HG03064 (cell line): Measurements from ENCODE around the gene DLK1.

Experiments
- ATAC-seq: cut with Tn5 transposase; IDR thresholded peaks from one replicate; pipeline ENCODE4 v1.9.1; 2021; ENCODE audit warnings: low read depth; ENCODE audit not compliant: unreplicated experiment

Gene DLK1

GRCh38 chr14:100731846-100732765, 5.4 kb downstream of the DLK1 start:
- ATAC-seq, result no peak

- ATAC-seq, result no peak
These were observed 6.0 kb downstream of the DLK1 start for GRCh38 chr14:100732766-100733100.

- ATAC-seq, result no peak
These were observed 6.6 kb downstream of the DLK1 start for GRCh38 chr14:100733152-100733850.

GRCh38 chr14:100734031-100734990, 7.6 kb downstream of the DLK1 start:
- ATAC-seq, result no peak

- ATAC-seq, result no peak
These were observed 8.6 kb downstream of the DLK1 start for GRCh38 chr14:100735271-100735670.

GRCh38 chr14:100736269-100737180, 9.8 kb downstream of the DLK1 start:
- ATAC-seq, result no peak

DNA sequence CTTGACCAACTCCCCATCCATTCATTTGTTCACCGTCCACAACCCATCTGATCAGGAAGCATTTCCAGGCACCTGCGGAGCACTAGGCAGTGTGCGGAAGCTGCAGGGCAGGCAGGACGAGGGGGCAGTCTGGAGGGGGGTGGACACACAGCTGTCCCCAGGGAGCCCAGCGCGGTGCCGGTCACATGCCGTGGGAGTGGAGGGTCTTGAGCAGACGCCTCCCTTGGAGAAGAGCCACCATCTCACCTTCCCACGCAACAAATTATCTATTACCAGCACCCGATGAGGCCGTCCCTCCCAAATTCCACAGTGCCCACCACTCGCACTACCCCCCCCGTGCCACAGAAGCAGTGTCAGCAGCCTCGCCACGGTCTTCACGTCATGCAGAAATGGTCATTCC, 10.8 kb downstream of the DLK1 start:
- no peak for ATAC-seq

- no peak for ATAC-seq
These were observed 11.6 kb downstream of the DLK1 start for GRCh38 chr14:100738269-100738691.

GRCh38 chr14:100738704-100739131, 12.0 kb downstream of the DLK1 start:
- ATAC-seq, result no peak

- ATAC-seq, result no peak
These were observed 12.6 kb downstream of the DLK1 start for GRCh38 chr14:100739306-100739705.

GRCh38 chr14:100740196-100740825, 13.6 kb downstream of the DLK1 start:
- ATAC-seq, result no peak

GRCh38 chr14:100740929-100741328, 14.2 kb downstream of the DLK1 start:
- ATAC-seq, result no peak

DNA sequence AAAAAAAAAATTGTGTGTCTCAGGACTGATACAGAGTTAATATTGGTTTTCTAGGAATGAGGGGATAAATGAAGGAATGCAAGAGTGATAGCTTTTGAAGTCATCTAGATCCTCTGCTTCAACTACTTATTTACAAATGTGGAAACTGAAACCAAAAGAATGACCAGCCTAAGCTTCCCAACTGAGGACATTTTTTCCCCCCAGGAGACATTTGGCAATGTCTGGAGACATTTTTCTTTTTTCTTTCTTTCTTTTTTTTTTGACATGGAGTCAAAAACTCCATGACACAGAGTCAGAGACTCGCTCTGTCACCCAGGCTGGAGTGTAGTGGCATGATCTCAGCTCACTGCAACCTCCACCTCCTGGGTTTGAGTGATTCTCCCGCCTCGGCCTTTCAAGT, 15.3 kb downstream of the DLK1 start:
- no peak for ATAC-seq

- no peak for ATAC-seq
These were observed 19.6 kb downstream of the DLK1 start for GRCh38 chr14:100746326-100746725.

DNA sequence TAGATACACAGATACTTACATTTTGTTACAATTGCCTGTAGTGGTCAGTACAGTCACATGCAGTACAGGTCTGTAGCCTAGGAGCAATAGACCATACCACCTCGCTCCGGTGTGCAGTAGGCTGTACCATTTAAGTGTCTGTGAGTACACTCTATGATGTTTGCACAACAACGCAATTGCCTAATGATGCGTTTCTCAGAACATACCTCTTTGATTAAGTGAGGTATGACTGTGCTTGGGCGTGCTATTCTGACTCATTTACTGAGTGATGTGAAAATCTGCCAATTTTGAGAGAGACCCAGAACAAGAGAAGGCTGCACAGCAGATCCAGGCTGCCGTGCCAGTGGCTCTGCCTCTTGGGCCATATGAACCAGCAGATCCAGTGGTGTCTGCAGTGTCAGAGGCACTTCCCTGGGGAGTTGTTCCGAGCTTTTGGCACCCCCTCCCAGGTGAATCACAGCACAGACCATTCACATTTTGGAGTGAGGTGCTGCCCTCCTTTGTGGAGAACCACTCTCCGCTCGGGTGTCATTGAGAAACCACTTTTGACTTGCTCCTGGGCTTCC, 20.4 kb downstream of the DLK1 start:
- ATAC-seq, result no peak

DNA sequence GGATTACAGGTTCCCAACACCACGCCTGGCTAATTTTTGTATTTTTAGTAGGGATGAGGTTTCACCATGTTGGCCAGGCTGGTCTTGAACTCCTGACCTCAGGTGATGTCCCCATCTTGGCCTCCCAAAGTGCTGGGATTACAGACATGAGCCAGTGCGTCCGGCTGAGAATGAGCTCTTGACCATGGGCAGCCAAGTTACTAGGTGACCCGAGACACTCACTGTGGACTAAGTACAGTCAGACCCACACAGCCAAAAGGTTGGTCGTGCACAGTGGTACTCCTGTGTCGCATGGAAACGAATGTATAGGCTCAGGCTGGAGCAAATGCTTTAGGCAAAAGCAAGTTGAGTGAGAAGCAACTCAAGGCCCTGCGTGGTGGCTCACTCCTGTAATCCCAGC, 21.0 kb downstream of the DLK1 start:
- no peak for ATAC-seq

- no peak for ATAC-seq
These were observed 21.7 kb downstream of the DLK1 start for GRCh38 chr14:100748403-100748802.

DNA sequence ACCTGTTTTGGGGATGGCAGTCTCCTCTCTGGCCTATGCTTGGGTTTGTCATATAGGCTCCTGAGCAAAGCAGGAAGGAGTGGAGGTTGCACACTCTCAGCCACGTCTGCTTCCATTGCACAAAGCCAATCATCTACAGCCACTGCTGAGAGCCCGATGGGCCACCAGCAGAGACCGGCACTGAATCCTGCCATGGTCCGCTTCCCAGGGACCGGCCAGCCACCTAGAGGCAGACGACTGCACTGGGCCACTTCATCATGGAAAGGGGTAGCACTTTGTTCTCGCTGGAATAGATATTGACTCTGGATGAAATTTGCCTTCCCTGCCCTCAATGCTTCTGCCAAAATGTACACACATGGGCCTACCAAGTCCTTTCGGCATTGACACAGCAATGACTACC, 22.3 kb downstream of the DLK1 start:
- ATAC-seq, result no peak
